KMS-11 (cell line): Measurements from ENCODE around the gene CRYL1.

Experiments
- H2AFZ ChIP-seq: fragments of 200-600 bp; sonication (generic); 2 replicates; pipeline ENCODE4 v1.6.1; 2016; ENCODE audit warnings: antibody characterized with exemption, mixed run types, low read depth
- H3K27ac ChIP-seq: fragments of 200-600 bp; sonication (generic); 2 replicates; pipeline ENCODE4 v1.6.1; 2016; ENCODE audit warnings: mild to moderate bottlenecking, mixed run types
- H3K27me3 ChIP-seq: fragments of 200-600 bp; sonication (generic); 2 replicates; pipeline ENCODE4 v1.6.1; 2017; ENCODE audit warnings: mild to moderate bottlenecking, low read depth, mixed run types, moderate library complexity; ENCODE audit not compliant: insufficient read depth
- H3K36me3 ChIP-seq: fragments of 200-600 bp; sonication (generic); 2 replicates; pipeline ENCODE4 v1.6.1; 2017; ENCODE audit warnings: mild to moderate bottlenecking, mixed run types; ENCODE audit not compliant: insufficient read depth
- H3K4me1 ChIP-seq: fragments of 200-600 bp; sonication (generic); 2 replicates; pipeline ENCODE4 v1.6.1; 2016; ENCODE audit warnings: mild to moderate bottlenecking, low read depth, mixed run types; ENCODE audit not compliant: poor library complexity, severe bottlenecking
- H3K4me2 ChIP-seq: fragments of 200-600 bp; sonication (generic); 2 replicates; pipeline ENCODE4 v1.7.0; 2016; ENCODE audit warnings: mild to moderate bottlenecking, mixed run types
- H3K4me3 ChIP-seq: fragments of 200-600 bp; sonication (generic); IDR thresholded peaks from 2 replicates; pipeline ENCODE4 v1.6.1; 2017; ENCODE audit warnings: low read depth, low read length, mixed read lengths; ENCODE audit not compliant: insufficient read depth
- H3K79me2 ChIP-seq: fragments of 200-600 bp; sonication (generic); 2 replicates; pipeline ENCODE4 v1.6.1; 2016; ENCODE audit warnings: low read depth, mixed run types; ENCODE audit not compliant: insufficient read depth
- H3K9ac ChIP-seq: fragments of 200-600 bp; sonication (generic); 2 replicates; pipeline ENCODE4 v1.6.1; 2016; ENCODE audit warnings: mild to moderate bottlenecking, mixed run types
- H4K20me1 ChIP-seq: fragments of 200-600 bp; sonication (generic); 2 replicates; pipeline ENCODE4 v1.6.1; 2016; ENCODE audit warnings: mild to moderate bottlenecking, mixed run types; ENCODE audit not compliant: insufficient read depth
- TF ChIP-seq, protein P1 (sequence below): fragments of 200-600 bp; sonication (generic); conservative IDR thresholded peaks from 2 replicates; pipeline ENCODE4 v1.6.1; 2017; ENCODE audit warnings: low read depth, mild to moderate bottlenecking, antibody characterized with exemption, low read length, moderate library complexity, mixed read lengths

The CRYL1 gene

DNA sequence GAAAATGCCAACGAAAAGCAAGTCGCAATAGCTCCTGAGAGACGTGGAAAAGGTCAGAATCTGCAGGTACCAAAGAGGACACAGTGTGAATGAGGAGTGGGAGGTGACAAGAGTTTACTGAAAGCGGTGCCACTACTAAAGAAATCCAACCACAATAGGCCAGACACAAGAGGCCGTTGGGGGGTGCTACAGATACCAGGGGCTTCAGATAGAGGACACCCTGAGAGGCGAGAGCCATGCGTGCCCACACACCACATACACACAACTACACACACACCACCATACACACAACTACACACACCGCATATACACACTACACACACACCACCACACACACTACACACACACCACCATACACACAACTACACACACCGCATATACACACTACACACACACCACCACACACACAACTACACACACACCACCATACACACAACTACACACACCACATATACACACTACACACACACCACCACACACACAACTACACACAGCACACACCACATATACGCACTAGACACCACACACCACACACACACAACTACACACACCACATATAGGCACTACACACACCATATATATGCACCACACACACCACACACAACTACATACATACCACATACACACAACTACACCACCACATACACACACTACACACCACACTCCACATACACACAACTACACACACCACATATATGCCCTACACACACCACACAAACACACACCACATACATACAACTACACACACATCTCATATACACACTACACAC lies 28.5 kb downstream of the CRYL1 start:
- Histone ChIP-seq H3K4me1 (peaks cover 14% of the 10 kb centered on the region), H3K9ac (no peak overlapping the region), H3K79me2 (no peaks in the 10 kb centered on the region), H2AFZ (no peak overlapping the region), H3K4me2 (no peak overlapping the region), H3K27me3 (no peaks in the 10 kb centered on the region), H4K20me1 (no peaks in the 10 kb centered on the region), H3K27ac (no peak overlapping the region), H3K4me3 (no peak overlapping the region), H3K36me3 (no peaks in the 10 kb centered on the region)
- TF ChIP-seq, protein P1, sequence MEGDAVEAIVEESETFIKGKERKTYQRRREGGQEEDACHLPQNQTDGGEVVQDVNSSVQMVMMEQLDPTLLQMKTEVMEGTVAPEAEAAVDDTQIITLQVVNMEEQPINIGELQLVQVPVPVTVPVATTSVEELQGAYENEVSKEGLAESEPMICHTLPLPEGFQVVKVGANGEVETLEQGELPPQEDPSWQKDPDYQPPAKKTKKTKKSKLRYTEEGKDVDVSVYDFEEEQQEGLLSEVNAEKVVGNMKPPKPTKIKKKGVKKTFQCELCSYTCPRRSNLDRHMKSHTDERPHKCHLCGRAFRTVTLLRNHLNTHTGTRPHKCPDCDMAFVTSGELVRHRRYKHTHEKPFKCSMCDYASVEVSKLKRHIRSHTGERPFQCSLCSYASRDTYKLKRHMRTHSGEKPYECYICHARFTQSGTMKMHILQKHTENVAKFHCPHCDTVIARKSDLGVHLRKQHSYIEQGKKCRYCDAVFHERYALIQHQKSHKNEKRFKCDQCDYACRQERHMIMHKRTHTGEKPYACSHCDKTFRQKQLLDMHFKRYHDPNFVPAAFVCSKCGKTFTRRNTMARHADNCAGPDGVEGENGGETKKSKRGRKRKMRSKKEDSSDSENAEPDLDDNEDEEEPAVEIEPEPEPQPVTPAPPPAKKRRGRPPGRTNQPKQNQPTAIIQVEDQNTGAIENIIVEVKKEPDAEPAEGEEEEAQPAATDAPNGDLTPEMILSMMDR: no peak

DNA sequence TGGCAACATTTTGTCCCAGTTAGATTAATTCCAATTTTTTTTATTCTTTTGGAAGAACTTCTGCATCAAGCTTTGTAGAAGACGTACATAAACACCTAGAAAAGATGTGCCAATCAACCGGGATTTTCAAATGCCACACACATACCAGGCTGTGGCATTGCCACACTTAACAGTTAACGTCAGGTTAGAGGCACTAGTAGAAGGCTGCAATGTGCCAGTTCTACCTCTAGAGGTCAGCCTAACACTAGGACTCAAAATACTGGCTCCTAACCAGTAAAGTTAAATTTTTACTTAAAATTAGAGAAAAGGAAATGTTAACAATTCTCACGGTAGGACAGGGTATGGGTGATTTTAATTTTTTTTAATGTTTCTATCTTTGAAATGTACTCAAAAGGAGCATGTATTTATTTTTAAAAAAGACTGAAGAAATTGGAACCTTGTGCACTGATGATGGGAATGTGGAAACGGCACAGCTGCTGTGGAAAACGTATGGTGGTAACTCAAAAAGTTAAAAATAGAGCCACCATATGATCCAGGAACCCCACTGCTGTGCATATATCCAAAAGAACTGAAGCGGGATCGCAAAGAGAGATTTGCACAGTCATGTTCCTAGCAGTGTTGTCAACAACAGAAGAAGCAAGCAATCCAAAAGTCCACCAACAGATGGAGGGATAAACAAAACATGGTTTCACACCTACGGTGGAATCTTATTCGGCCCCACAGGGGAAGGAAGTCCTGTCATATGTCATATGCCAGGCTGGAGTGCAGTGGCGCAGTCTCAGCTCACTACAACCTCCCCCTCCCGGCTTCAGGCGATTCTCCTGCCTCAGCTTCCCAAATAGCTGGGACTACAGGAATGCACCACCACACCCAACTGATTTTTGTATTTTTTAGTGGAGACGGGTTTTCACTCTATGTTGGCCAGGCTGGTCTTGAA lies 30.3 kb downstream of the CRYL1 start:
- Histone ChIP-seq H2AFZ (no peak overlapping the region), H3K27me3 (no peaks in the 10 kb centered on the region), H3K36me3 (no peaks in the 10 kb centered on the region), H4K20me1 (no peaks in the 10 kb centered on the region), H3K4me1 (peaks cover 14% of the 10 kb centered on the region), H3K79me2 (no peaks in the 10 kb centered on the region), H3K4me3 (no peak overlapping the region), H3K27ac (no peak overlapping the region), H3K9ac (no peak overlapping the region), H3K4me2 (no peak overlapping the region)
- TF ChIP-seq, protein P1: peak; percentile 84

DNA sequence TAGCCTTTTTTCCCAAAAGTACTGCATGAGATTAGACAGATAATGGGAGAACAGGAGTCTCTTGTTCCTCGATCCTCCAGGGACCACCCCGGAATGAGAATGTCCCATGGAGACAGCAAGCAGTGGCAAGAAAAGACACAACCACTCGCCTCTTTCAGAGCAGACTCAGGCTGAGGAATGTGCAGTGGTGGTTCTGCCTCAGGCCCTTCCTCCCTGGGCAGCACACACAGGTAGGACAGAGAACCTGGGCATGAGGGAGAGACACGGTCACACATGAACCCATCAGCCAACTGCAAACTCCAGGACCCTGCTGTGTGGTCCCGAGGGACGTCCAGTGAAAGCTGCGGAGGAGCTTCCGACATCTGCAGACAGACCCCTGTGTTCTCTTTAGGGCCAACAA lies 31.0 kb downstream of the CRYL1 start:
- Histone ChIP-seq H3K4me3 (no peak overlapping the region), H4K20me1 (no peaks in the 10 kb centered on the region), H3K36me3 (no peaks in the 10 kb centered on the region), H3K4me2 (no peak overlapping the region), H2AFZ (no peak overlapping the region), H3K4me1 (peaks cover 14% of the 10 kb centered on the region), H3K9ac (no peak overlapping the region), H3K27ac (no peak overlapping the region), H3K27me3 (no peaks in the 10 kb centered on the region), H3K79me2 (no peaks in the 10 kb centered on the region)
- TF ChIP-seq, protein P1: no peak

DNA sequence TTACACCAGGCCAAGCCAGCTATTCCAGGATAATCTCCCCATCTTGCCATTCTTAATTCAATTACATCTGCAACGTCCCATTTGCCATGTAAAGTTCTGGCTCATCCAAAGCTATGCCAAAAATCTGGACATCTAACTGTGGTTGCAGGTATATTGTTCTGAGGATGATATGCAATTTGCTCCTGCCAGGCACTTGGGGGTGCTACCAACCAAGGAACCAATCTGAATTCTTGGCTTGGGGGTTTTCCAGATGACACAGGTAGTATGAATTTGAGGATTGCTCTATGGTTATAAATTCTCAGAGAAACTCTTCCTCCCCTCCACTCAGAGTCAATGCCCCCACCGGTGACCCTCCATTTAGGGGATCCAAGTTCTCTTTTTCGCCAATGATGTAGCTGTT lies 33.0 kb downstream of the CRYL1 start:
- TF ChIP-seq, protein P1: peak; percentile 76
- H3K27me3 ChIP-seq: no peaks in the 10 kb centered on the region
- H3K9ac ChIP-seq: no peak overlapping the region
- H3K4me1 ChIP-seq: peaks cover 14% of the 10 kb centered on the region
- no peaks in the 10 kb centered on the region for H3K36me3 ChIP-seq
- H2AFZ ChIP-seq: no peak overlapping the region
- H3K4me3 ChIP-seq: no peak overlapping the region
- no peaks in the 10 kb centered on the region for H4K20me1 ChIP-seq
- H3K27ac ChIP-seq: no peak overlapping the region
- H3K79me2 ChIP-seq: no peaks in the 10 kb centered on the region
- no peak overlapping the region for H3K4me2 ChIP-seq
